HAP-1 (cell line): ENCODE measurements around the gene PRKAA1.
"Not testable (repeated sequence)": the region's sequence is repeated elsewhere in the genome, so short reads cannot be mapped to it uniquely, and the experiment has no call there.

ENCODE experiments used
- DNase-seq, 2 experiments: peaks; one replicate each; pipeline ENCODE4 v3.0.0-alpha.2; 2016 to 2020; ENCODE audit warnings: low spot score in 2 of 2
- H3K27me3 ChIP-seq: fragments of 250-450 bp; sonication (Bioruptor Pico); 2 replicates; pipeline ENCODE4 v1.5.1; 2020; ENCODE audit warnings: low read depth, mild to moderate bottlenecking, moderate library complexity
- H3K36me3 ChIP-seq: fragments of 250-450 bp; sonication (Bioruptor Pico); replicated peaks from 2 replicates; pipeline ENCODE4 v1.5.1; 2020; ENCODE audit warnings: mild to moderate bottlenecking
- H3K4me1 ChIP-seq: fragments of 250-450 bp; sonication (Bioruptor Pico); 2 replicates; pipeline ENCODE4 v1.5.1; 2020; ENCODE audit warnings: mild to moderate bottlenecking
- H3K4me3 ChIP-seq: fragments of 250-450 bp; sonication (Bioruptor Pico); 2 replicates; pipeline ENCODE4 v1.5.1; 2020; ENCODE audit warnings: mild to moderate bottlenecking, moderate library complexity
- H3K9me3 ChIP-seq: fragments of 250-450 bp; sonication (Bioruptor Pico); 2 replicates; pipeline ENCODE4 v1.5.1; 2020; ENCODE audit warnings: mild to moderate bottlenecking, moderate library complexity
- in situ Hi-C: fragments of 300-500 bp; cut with MboI; formaldehyde crosslinking; loops from 3 replicates; pipeline ENCODE4 v1.14.3; 2020; ENCODE audit warnings: low sequenced_read_pairs, inconsistent platforms, mixed read lengths

Gene PRKAA1

GRCh38 chr5:40797273-40798011 lies 732 bp downstream of the PRKAA1 start:
- Histone ChIP-seq H3K27me3 (no peaks in the 10 kb centered on the region), H3K4me3 (peak overlapping the region; percentile 91), H3K9me3 (no peaks in the 10 kb centered on the region), H3K36me3 (no peaks in the 10 kb centered on the region; the same call in 1 of the 2 replicates), H3K4me1 (peaks cover 21% of the 10 kb centered on the region)
- in situ Hi-C loops: no loop called here
- peak; percentile 41 to 88 for DNase-seq

- no peaks in the 10 kb centered on the region for H3K9me3 ChIP-seq
- no peaks in the 10 kb centered on the region; the same call in 1 of the 2 replicates for H3K36me3 ChIP-seq
- in situ Hi-C loops: no loop called here
- no peaks in the 10 kb centered on the region for H3K27me3 ChIP-seq
- peaks cover 24% of the 10 kb centered on the region for H3K4me1 ChIP-seq
- DNase-seq: no peak
- peak overlapping the region; percentile 91 for H3K4me3 ChIP-seq
These were observed 1.7 kb downstream of the PRKAA1 start for GRCh38 chr5:40796487-40796889.

GRCh38 chr5:40794877-40795276 lies 3.3 kb downstream of the PRKAA1 start:
- DNase-seq, H3K27me3 ChIP-seq, H3K36me3 ChIP-seq, in situ Hi-C loops, H3K9me3 ChIP-seq, H3K4me3 ChIP-seq: not testable (repeated sequence)
- H3K4me1 ChIP-seq: peaks cover 23% of the 10 kb centered on the region

GRCh38 chr5:40794340-40794739 lies 3.8 kb downstream of the PRKAA1 start:
- H3K9me3 ChIP-seq, H3K4me3 ChIP-seq, H3K36me3 ChIP-seq, in situ Hi-C loops, H3K27me3 ChIP-seq, DNase-seq: not testable (repeated sequence)
- peaks cover 19% of the 10 kb centered on the region; the same call in 1 of the 2 replicates for H3K4me1 ChIP-seq

GRCh38 chr5:40792691-40793090 lies 5.5 kb downstream of the PRKAA1 start:
- H3K9me3 ChIP-seq, H3K27me3 ChIP-seq, H3K4me3 ChIP-seq, DNase-seq, in situ Hi-C loops: not testable (repeated sequence)
- Histone ChIP-seq H3K36me3 (peaks cover 12% of the 10 kb centered on the region), H3K4me1 (peaks cover 18% of the 10 kb centered on the region; the same call in 1 of the 2 replicates)

GRCh38 chr5:40791715-40792139 lies 6.4 kb downstream of the PRKAA1 start:
- H3K4me3 ChIP-seq: no peak overlapping the region
- H3K4me1 ChIP-seq: peaks cover 15% of the 10 kb centered on the region; the same call in 1 of the 2 replicates
- in situ Hi-C loops: no loop called here
- no peaks in the 10 kb centered on the region for H3K27me3 ChIP-seq
- peaks cover 12% of the 10 kb centered on the region for H3K36me3 ChIP-seq
- DNase-seq: no peak
- H3K9me3 ChIP-seq: peaks cover 7% of the 10 kb centered on the region

GRCh38 chr5:40790947-40791593 lies 7.1 kb downstream of the PRKAA1 start:
- H3K27me3 ChIP-seq: no peaks in the 10 kb centered on the region
- peaks cover 10% of the 10 kb centered on the region; the same call in 1 of the 2 replicates for H3K4me1 ChIP-seq
- H3K4me3 ChIP-seq: no peak overlapping the region
- H3K9me3 ChIP-seq: peaks cover 7% of the 10 kb centered on the region
- H3K36me3 ChIP-seq: peaks cover 12% of the 10 kb centered on the region
- no peak for DNase-seq
- in situ Hi-C loops: no loop called here

- H3K27me3 ChIP-seq, H3K4me3 ChIP-seq, DNase-seq, in situ Hi-C loops, H3K9me3 ChIP-seq: not testable (repeated sequence)
- Histone ChIP-seq H3K36me3 (peaks cover 12% of the 10 kb centered on the region), H3K4me1 (peaks cover 10% of the 10 kb centered on the region; the same call in 1 of the 2 replicates)
These were observed 9.2 kb downstream of the PRKAA1 start for GRCh38 chr5:40788941-40789340.

GRCh38 chr5:40787986-40788385 lies 10.2 kb downstream of the PRKAA1 start:
- in situ Hi-C loops: no loop called here
- no peak overlapping the region for H3K4me3 ChIP-seq
- no peaks in the 10 kb centered on the region for H3K27me3 ChIP-seq
- H3K36me3 ChIP-seq: peaks cover 12% of the 10 kb centered on the region
- DNase-seq: no peak
- peaks cover 7% of the 10 kb centered on the region for H3K9me3 ChIP-seq
- peaks cover 10% of the 10 kb centered on the region; the same call in 1 of the 2 replicates for H3K4me1 ChIP-seq

GRCh38 chr5:40786664-40787063 lies 11.5 kb downstream of the PRKAA1 start:
- DNase-seq, in situ Hi-C loops, H3K4me3 ChIP-seq, H3K4me1 ChIP-seq, H3K9me3 ChIP-seq, H3K27me3 ChIP-seq: not testable (repeated sequence)
- H3K36me3 ChIP-seq: peaks cover 12% of the 10 kb centered on the region

GRCh38 chr5:40784916-40785315 lies 13.3 kb downstream of the PRKAA1 start:
- Histone ChIP-seq H3K27me3 (no peaks in the 10 kb centered on the region), H3K4me1 (no peaks in the 10 kb centered on the region; the same call in 1 of the 2 replicates), H3K36me3 (peaks cover 12% of the 10 kb centered on the region), H3K9me3 (peaks cover 7% of the 10 kb centered on the region), H3K4me3 (no peak overlapping the region)
- in situ Hi-C loops: no loop called here
- DNase-seq: no peak

- in situ Hi-C loops: no loop called here
- no peak for DNase-seq
- peaks cover 7% of the 10 kb centered on the region for H3K9me3 ChIP-seq
These were observed 14.0 kb downstream of the PRKAA1 start for GRCh38 chr5:40784027-40784653.

GRCh38 chr5:40781843-40782409 lies 16.2 kb downstream of the PRKAA1 start:
- no peak overlapping the region for H3K4me3 ChIP-seq
- H3K36me3 ChIP-seq: peaks cover 4% of the 10 kb centered on the region; the same call in 1 of the 2 replicates
- H3K9me3 ChIP-seq: no peaks in the 10 kb centered on the region
- DNase-seq: no peak
- in situ Hi-C loops: no loop called here
- no peaks in the 10 kb centered on the region for H3K27me3 ChIP-seq
- H3K4me1 ChIP-seq: no peaks in the 10 kb centered on the region; the same call in 1 of the 2 replicates

More at GRCh38 chr5:40784027-40784653, 14.0 kb downstream of the PRKAA1 start:
- Histone ChIP-seq H3K27me3 (no peaks in the 10 kb centered on the region), H3K36me3 (peaks cover 7% of the 10 kb centered on the region), H3K4me3 (no peak overlapping the region), H3K4me1 (no peaks in the 10 kb centered on the region; the same call in 1 of the 2 replicates)
